ENCODE results near the gene CREBZF. TPM values are rescaled to one million over a fixed set of nuclear protein-coding genes. Genes with fewer than 3 reads are reported as not detected.

The CREBZF gene
- polyA plus RNA-seq, 1 experiment, result 25.0 TPM

DNA sequence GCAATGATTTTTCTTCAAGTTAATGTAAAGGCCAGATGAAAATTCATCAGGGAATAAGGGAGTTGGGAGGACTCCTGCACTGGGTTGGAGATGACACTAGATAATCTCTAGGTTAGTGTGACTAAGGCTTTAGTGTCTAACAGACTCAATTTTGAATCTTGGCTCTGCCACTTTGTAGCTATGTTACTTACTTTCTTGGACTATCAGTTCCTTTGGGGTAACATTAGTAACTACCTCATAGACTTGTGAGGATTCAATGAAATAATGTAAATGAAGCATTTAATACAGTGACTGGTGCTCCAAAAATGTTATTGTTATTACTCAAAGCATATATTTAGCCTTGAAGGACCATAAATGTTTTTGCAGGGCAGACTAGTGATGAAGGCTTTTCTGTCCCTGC is 30.6 kb upstream of the CREBZF start:
- H3K27ac ChIP-seq (ENCODE audit: low read depth, low read length), result no peak overlapping the region
- H3K4me3 ChIP-seq (ENCODE audit: low read depth, low read length), result no peak overlapping the region
- H3K9me3 ChIP-seq (ENCODE audit: control insufficient read depth, insufficient read depth, low read length), result no peaks in the 10 kb centered on the region
- ChIA-PET POLR2A (interaction anchor here (2.3 kb wide), 1 partner anchor 9 kb away, joined by 5 read pairs; the partner anchor contains the start of gene CCDC89), CTCF (interaction anchor here (0.6 to 2.0 kb wide), 13 partner anchors 9 to 1159 kb away, joined by 3 to 9 read pairs (median 4); partner anchors contain the start of genes CCDC83 and CCDC89)
- DNase-seq (ENCODE audit: low read depth, low spot score), result no peak
- H3K27me3 ChIP-seq (ENCODE audit: control insufficient read depth, insufficient read depth, low read length), result no peaks in the 10 kb centered on the region
- TF ChIP-seq, protein P1, sequence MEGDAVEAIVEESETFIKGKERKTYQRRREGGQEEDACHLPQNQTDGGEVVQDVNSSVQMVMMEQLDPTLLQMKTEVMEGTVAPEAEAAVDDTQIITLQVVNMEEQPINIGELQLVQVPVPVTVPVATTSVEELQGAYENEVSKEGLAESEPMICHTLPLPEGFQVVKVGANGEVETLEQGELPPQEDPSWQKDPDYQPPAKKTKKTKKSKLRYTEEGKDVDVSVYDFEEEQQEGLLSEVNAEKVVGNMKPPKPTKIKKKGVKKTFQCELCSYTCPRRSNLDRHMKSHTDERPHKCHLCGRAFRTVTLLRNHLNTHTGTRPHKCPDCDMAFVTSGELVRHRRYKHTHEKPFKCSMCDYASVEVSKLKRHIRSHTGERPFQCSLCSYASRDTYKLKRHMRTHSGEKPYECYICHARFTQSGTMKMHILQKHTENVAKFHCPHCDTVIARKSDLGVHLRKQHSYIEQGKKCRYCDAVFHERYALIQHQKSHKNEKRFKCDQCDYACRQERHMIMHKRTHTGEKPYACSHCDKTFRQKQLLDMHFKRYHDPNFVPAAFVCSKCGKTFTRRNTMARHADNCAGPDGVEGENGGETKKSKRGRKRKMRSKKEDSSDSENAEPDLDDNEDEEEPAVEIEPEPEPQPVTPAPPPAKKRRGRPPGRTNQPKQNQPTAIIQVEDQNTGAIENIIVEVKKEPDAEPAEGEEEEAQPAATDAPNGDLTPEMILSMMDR (IDR thresholded peaks at IDR 0.05; ENCODE audit: low read depth, low read length), result no peak

DNA sequence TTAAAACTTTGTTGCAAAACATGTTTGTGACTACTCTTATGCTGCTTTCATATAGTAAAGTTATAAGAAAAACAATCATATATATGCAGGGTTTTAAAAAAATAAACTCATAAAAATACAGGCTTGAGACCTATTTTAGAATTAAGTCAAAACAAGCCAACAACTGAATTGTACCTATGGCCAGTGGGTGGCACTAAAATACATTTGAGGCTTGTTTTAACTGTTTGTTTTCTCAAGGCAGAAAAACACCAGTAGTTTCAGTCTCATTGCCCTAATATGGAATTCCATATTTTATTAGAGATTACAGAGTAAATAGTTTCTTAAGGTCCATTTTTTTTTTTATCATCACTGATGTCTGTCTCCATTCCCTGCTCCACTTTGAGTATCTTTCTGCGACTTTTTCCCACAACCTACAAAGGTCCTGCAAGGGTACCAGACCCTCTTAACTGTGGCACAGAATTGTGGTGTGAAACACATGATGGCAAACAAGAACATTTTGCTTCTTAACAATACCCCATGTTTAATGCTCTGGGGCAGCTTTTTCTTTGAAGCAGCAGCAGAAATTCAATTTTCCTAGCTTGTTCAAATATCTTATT is 29.6 kb upstream of the CREBZF start:
- Histone ChIP-seq H3K9me3 (ENCODE audit: control insufficient read depth, insufficient read depth, low read length) (no peaks in the 10 kb centered on the region), H3K4me3 (ENCODE audit: low read depth, low read length) (no peak overlapping the region), H3K27ac (ENCODE audit: low read depth, low read length) (no peak overlapping the region), H3K27me3 (ENCODE audit: control insufficient read depth, insufficient read depth, low read length) (no peaks in the 10 kb centered on the region)
- ChIA-PET CTCF (interaction anchor here (1.0 to 2.6 kb wide), 10 partner anchors 8 to 160 kb away, joined by 3 to 19 read pairs (median 4); partner anchors contain the start of genes CCDC83 and CCDC89), POLR2A (interaction anchor here (2.3 kb wide), 1 partner anchor 8 kb away, joined by 5 read pairs; the partner anchor contains the start of gene CCDC89)
- DNase-seq (ENCODE audit: low read depth, low spot score), result no peak
- TF ChIP-seq, protein P1 (IDR thresholded peaks at IDR 0.05; ENCODE audit: low read depth, low read length), result peak; percentile 54

DNA sequence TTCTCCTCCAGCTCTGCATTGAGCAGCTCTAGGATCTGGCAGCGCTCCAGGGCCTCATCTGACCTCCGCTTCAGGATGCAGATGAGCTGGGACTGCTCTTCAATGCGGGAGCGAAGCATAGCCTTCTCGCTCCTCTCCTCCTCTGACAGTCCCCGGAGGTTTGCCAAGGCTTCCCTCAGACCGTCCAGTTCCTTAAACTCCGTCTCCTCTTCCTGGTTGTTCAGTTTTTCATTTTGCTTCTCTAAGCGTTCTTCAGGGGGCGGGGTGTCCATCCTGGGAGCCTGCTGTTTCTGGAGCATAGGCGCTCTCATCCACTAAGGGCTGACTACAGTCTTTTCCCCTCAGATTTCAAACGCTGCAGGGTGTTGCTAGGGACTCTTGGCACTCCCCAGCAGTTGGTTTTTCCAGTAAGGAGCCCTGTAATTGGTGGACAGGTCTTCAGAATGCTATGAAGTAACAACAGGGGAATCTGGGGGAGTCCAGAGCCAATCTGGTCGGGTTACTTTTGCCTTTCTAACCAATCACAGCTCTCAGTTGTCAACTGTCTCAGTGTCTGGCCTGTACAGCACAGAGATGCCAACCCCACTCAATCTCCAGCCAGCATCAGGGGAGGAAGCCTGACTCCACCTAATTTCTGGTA is 21.0 kb upstream of the CREBZF start, which contains the start of gene CCDC89:
Gene CCDC89 (minus strand): TSS at position 376 of the 640 bp plus-strand sequence. CDS start 65 bp downstream, at position 311.
- H3K9me3 ChIP-seq (ENCODE audit: control insufficient read depth, insufficient read depth, low read length), result no peaks in the 10 kb centered on the region
- H3K27ac ChIP-seq (ENCODE audit: low read depth, low read length), result peak within 1 kb of the TSS; percentile 80
- peak within 1 kb of the TSS; percentile 69 for H3K4me3 ChIP-seq (ENCODE audit: low read depth, low read length)
- TF ChIP-seq, protein P1 (IDR thresholded peaks at IDR 0.05; ENCODE audit: low read depth, low read length), result no peak
- POLR2A ChIA-PET, result interaction anchor here (0.9 to 2.7 kb wide), 14 partner anchors 10 to 617 kb away, joined by 3 to 43 read pairs (median 6); partner anchors contain the start of genes CCDC83, CREBZF, DLG2 and TMEM126A
- no peaks in the 10 kb centered on the region for H3K27me3 ChIP-seq (ENCODE audit: control insufficient read depth, insufficient read depth, low read length)
- DNase-seq (ENCODE audit: low read depth, low spot score), result peak; percentile 97
- CTCF ChIA-PET, result interaction anchor here (0.5 to 2.2 kb wide), 10 partner anchors 10 to 607 kb away, joined by 3 to 11 read pairs (median 4); partner anchors contain the start of genes CCDC83 and CREBZF

DNA sequence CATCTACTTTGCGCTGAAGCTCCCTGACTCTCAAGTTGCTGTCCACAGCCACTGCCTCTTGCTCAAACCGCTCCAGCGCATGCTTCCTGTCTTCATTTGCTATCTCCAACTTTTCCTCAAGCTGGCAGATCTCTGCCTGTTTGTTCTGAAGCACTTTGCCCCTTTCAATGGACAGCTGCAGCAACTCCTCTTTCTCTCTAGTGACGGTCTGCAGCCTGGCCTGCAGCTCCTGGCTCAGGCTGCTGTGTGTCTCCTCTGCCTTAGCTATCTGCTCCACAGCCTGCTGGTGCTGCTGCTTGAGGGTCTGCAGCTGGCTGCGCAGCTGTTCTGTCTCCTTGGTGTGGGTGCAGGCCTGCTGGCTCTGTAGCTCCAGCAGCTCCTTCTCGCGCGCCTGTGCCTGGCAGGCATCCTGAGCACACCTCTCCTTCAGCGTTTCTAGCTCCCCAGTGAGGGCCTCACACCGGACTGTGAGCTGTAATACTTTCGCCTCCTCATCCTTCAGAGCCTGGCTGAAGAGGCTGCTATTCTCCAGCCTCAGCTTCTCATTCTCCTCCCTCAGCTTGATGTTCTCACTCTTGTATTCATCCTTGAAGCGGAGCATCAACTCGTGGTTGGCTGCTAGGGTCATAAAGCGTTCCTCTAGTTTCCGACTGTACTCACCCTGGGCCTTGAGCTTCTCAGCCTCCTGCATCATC is 20.3 kb upstream of the CREBZF start:
- DNase-seq (ENCODE audit: low read depth, low spot score), result peak; percentile 55

More for the DNA sequence above, 20.3 kb upstream of the CREBZF start:
- ChIA-PET POLR2A (interaction anchor here (0.5 to 2.7 kb wide), 16 partner anchors 14 to 617 kb away, joined by 3 to 43 read pairs (median 6); partner anchors contain the start of genes CCDC83, CREBZF, DLG2 and TMEM126A), CTCF (interaction anchor here (0.5 to 2.2 kb wide), 8 partner anchors 10 to 357 kb away, joined by 3 to 11 read pairs (median 5); partner anchors contain the start of genes CCDC83 and CREBZF)
- Histone ChIP-seq H3K27ac (ENCODE audit: low read depth, low read length) (peak overlapping the region; percentile 80), H3K27me3 (ENCODE audit: control insufficient read depth, insufficient read depth, low read length) (no peaks in the 10 kb centered on the region), H3K4me3 (ENCODE audit: low read depth, low read length) (peak overlapping the region; percentile 69), H3K9me3 (ENCODE audit: control insufficient read depth, insufficient read depth, low read length) (no peaks in the 10 kb centered on the region)
- TF ChIP-seq, protein P1 (IDR thresholded peaks at IDR 0.05; ENCODE audit: low read depth, low read length), result no peak

All from AG04450 (cell line).